ENCODE results near the gene UBE2G2.

The UBE2G2 gene

DNA sequence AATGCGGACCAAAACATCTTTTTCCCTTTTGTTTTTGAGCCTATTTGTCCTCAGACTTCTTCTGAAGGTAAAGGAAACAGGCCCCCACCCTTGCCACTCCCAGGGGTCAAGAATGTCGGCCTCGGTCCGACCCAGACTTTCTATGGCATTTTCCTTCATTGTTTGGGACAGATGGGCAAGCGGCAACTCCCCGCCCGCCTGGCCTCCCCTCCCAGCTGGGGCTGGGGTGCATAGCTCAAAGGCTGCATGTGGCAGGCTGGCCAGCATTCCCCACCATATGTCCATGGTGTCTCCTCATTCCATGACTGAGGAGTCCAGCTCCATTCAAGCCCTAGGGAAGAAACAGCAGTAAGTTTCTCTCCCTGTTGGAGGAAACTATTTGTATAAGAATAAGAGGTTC, 60.9 kb downstream of the UBE2G2 start:
- Mint-ChIP-seq H3K27ac (no peak overlapping the region), H3K4me1 (peaks cover 6% of the 10 kb centered on the region), H3K4me3 (no peak overlapping the region), H3K27me3 (no peaks in the 10 kb centered on the region), H3K9me3 (no peaks in the 10 kb centered on the region), H3K36me3 (no peaks in the 10 kb centered on the region)

DNA sequence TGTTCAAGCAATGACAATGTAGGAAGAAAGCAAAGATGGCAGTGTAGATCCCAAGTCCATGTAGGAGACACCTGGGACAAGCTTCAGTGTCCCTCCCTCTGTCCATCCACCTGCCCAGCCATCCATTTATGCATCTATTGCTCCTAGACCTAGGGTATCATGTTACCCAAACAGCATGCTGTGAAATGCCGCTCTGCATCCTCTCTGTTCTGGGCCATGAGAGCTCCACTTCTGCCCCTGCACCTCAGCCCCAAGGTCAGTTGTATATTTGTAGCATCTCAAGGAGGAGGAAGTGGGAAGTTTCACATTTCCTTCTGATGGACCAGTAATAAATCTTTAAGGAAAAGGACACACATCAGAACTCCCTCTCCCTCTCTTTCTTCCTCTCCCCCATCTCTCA, 62.3 kb downstream of the UBE2G2 start:
- Mint-ChIP-seq H3K4me3 (no peak overlapping the region), H3K36me3 (no peaks in the 10 kb centered on the region), H3K27me3 (no peaks in the 10 kb centered on the region), H3K4me1 (peaks cover 6% of the 10 kb centered on the region), H3K27ac (no peak overlapping the region), H3K9me3 (no peaks in the 10 kb centered on the region)

GRCh38 chr21:44738621-44739020, 63.0 kb downstream of the UBE2G2 start:
- no peak overlapping the region for H3K27ac Mint-ChIP-seq

DNA sequence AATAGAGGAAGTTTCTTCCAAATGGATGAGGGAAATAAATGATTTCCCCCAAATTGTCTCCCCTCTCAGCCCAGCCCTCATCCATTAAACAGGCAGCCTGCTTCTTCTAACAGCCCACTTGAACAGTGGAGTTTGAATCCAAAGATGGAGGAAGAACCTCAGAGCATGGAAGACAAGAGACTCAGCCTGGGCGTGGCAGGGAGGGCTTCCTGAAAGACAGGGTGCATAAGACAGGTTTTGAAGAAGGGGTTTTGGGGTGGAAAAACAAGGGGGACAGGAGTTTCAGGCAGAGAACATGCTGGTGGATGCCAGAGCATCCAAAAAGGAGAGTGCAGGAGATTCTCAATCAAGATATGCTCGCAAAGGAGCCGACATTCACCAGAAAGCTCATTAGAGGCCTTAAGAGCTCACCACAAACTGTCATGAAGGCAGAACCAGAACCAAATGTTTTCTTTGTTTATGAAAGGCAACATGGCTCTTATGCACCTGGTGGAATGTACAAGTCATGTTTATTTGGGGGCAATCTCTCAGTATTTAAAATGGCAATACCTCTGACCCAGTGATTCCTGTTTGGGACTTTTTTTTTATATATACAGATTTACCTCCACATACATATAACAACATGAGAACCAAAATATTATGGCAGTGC, 63.8 kb downstream of the UBE2G2 start:
- Mint-ChIP-seq H3K27ac (no peak overlapping the region), H3K4me3 (no peak overlapping the region), H3K9me3 (no peaks in the 10 kb centered on the region), H3K27me3 (no peaks in the 10 kb centered on the region), H3K36me3 (no peaks in the 10 kb centered on the region), H3K4me1 (peaks cover 6% of the 10 kb centered on the region)

More at GRCh38 chr21:44738621-44739020, 63.0 kb downstream of the UBE2G2 start:
- no peaks in the 10 kb centered on the region for H3K9me3 Mint-ChIP-seq
- no peaks in the 10 kb centered on the region for H3K27me3 Mint-ChIP-seq
- H3K4me3 Mint-ChIP-seq, result no peak overlapping the region
- no peaks in the 10 kb centered on the region for H3K36me3 Mint-ChIP-seq
- peaks cover 6% of the 10 kb centered on the region for H3K4me1 Mint-ChIP-seq

- Mint-ChIP-seq H3K36me3 (no peaks in the 10 kb centered on the region), H3K27ac (no peak overlapping the region), H3K9me3 (no peaks in the 10 kb centered on the region), H3K4me3 (no peak overlapping the region), H3K27me3 (no peaks in the 10 kb centered on the region), H3K4me1 (no peaks in the 10 kb centered on the region)
These were observed 65.2 kb downstream of the UBE2G2 start for GRCh38 chr21:44736291-44737004.

DNA sequence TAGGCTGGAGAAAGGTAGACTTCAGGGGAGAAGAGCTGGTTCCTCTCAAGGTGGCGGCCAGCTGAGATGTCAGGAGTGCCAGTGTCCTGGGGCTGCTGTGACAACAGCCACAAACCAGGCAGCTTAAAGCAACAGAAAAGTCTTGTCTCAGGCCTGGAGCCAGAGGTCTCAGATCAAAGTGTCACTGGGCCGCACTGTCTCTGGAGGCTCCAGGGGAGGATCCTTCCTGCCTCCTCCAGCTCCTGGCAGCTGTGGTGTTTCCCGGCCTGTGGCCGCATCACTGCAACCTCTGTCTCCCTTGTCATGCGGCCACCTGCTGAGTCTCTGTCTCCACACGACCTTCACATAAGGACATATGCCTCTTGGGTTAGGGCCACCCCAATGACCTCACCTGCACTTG, 65.8 kb downstream of the UBE2G2 start:
- Mint-ChIP-seq H3K4me3 (no peak overlapping the region), H3K27me3 (no peaks in the 10 kb centered on the region), H3K36me3 (no peaks in the 10 kb centered on the region), H3K4me1 (no peaks in the 10 kb centered on the region), H3K27ac (no peak overlapping the region), H3K9me3 (no peaks in the 10 kb centered on the region)

- no peaks in the 10 kb centered on the region for H3K9me3 Mint-ChIP-seq
- no peaks in the 10 kb centered on the region for H3K36me3 Mint-ChIP-seq
- no peak overlapping the region for H3K4me3 Mint-ChIP-seq
- no peak overlapping the region for H3K27ac Mint-ChIP-seq
- no peaks in the 10 kb centered on the region for H3K27me3 Mint-ChIP-seq
- H3K4me1 Mint-ChIP-seq, result no peaks in the 10 kb centered on the region
These were observed 66.8 kb downstream of the UBE2G2 start for GRCh38 chr21:44734841-44735240.

GRCh38 chr21:44734026-44734745, 67.4 kb downstream of the UBE2G2 start:
- Mint-ChIP-seq H3K36me3 (no peaks in the 10 kb centered on the region), H3K9me3 (no peaks in the 10 kb centered on the region), H3K4me3 (no peak overlapping the region), H3K27me3 (no peaks in the 10 kb centered on the region), H3K27ac (no peak overlapping the region), H3K4me1 (no peaks in the 10 kb centered on the region)

DNA sequence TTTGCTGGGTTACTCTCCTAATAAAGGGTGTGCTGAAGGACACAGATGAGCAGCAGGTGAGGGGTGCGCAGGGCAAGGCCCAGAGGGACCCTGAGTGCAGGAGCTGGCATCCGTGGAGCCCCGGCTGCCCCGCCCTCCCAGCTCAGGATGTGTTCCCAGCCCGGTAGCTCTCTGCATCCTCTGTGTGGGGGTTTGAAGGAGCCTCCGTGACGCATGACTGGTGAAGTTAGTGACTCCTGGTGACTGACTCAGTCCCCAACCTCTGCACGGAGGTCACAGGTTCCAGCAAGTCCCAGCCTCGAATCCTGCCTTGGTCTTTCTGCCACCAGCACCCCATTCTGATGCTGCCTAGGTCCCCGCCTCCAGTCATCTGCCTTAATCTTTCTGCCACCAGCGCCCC, 68.7 kb downstream of the UBE2G2 start:
- no peaks in the 10 kb centered on the region for H3K9me3 Mint-ChIP-seq
- no peaks in the 10 kb centered on the region for H3K4me1 Mint-ChIP-seq
- H3K27me3 Mint-ChIP-seq, result no peaks in the 10 kb centered on the region
- no peak overlapping the region for H3K27ac Mint-ChIP-seq
- no peaks in the 10 kb centered on the region for H3K36me3 Mint-ChIP-seq
- H3K4me3 Mint-ChIP-seq, result no peak overlapping the region

DNA sequence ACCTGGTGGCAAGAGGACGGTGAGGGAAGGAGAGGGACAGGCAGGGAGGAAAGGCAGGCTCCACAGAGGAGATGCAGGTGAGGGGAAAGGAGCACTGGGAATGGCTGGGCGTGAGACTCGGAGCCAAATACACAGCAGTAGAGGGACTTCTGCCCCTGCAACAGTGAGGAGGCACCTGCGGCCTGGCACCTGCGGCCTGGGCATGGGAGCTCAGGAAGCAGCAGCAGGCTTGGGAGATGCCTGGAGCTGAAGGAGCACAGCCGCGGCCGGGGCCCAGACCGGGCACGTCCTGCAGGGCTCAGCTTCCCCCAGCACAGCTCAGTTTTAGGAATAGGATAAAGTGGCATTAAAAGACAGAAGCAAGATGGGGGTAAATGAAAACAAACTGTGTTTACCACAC, 69.4 kb downstream of the UBE2G2 start:
- Mint-ChIP-seq H3K27ac (no peak overlapping the region), H3K4me3 (no peak overlapping the region), H3K4me1 (no peaks in the 10 kb centered on the region), H3K36me3 (no peaks in the 10 kb centered on the region), H3K27me3 (peaks cover 2% of the 10 kb centered on the region), H3K9me3 (no peaks in the 10 kb centered on the region)

DNA sequence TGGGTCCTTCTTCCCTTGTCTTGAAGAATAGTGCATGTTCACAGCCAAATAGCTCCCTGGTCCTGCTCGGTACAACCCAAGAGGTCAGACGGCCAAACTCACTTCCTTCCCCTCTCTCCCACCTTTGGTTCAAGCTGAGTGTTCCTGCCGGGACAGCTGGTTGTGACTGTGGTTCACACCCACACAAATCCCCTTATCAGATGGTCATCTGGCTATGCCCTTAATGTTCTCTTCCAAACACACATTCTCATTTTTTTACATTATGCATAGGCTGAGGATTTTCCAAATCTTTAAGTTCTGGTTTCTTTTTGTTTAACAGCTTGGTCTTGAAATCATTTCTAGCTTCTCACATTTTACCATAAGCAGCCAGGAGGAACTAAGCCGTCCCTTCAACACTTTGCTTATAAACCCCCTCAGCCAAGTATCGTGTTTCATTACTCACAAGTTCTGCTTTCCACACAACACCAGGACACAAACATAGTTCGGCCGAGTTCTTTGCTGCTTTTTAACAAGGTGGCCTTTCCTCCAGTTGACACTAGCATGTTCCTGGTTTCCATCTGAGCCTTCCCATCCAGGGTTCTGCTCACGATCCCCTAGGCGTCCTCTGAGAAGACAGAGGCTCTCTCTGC, 70.6 kb downstream of the UBE2G2 start:
- Mint-ChIP-seq H3K27ac (no peak overlapping the region), H3K4me1 (no peaks in the 10 kb centered on the region)

DNA sequence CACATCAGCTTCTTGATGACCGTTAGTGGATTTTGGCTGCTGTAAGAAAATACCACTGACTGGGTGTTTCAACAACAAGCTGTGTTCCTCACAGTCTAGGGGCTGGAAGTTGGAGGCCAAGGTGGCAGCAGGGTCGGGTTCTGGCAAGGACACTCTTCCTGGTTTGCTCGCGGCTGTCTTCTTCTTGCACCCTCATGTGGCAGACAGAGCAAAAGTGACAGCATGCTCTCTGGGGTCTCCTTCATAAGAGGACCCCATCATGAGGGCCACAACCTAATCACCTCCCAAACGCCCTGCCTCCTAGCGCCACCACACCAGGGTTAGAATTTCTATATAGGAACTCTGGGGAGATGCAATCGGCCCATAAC, 71.6 kb downstream of the UBE2G2 start:
- Mint-ChIP-seq H3K36me3 (no peaks in the 10 kb centered on the region), H3K4me3 (no peak overlapping the region), H3K27me3 (peaks cover 6% of the 10 kb centered on the region), H3K9me3 (no peaks in the 10 kb centered on the region), H3K4me1 (no peaks in the 10 kb centered on the region), H3K27ac (no peak overlapping the region)

More for the DNA sequence above, 70.6 kb downstream of the UBE2G2 start:
- H3K27me3 Mint-ChIP-seq, result peaks cover 4% of the 10 kb centered on the region
- H3K9me3 Mint-ChIP-seq, result no peaks in the 10 kb centered on the region
- no peak overlapping the region for H3K4me3 Mint-ChIP-seq
- H3K36me3 Mint-ChIP-seq, result no peaks in the 10 kb centered on the region

- no peak overlapping the region for H3K4me3 Mint-ChIP-seq
- peaks cover 6% of the 10 kb centered on the region for H3K27me3 Mint-ChIP-seq
- H3K9me3 Mint-ChIP-seq, result no peaks in the 10 kb centered on the region
- no peaks in the 10 kb centered on the region for H3K36me3 Mint-ChIP-seq
- no peak overlapping the region for H3K27ac Mint-ChIP-seq
- no peaks in the 10 kb centered on the region for H3K4me1 Mint-ChIP-seq
These were observed 72.1 kb downstream of the UBE2G2 start for GRCh38 chr21:44729336-44730027.

- peaks cover 6% of the 10 kb centered on the region for H3K27me3 Mint-ChIP-seq
- H3K4me3 Mint-ChIP-seq, result no peak overlapping the region
- no peak overlapping the region for H3K27ac Mint-ChIP-seq
- H3K4me1 Mint-ChIP-seq, result peaks cover 3% of the 10 kb centered on the region
- no peaks in the 10 kb centered on the region for H3K36me3 Mint-ChIP-seq
- no peaks in the 10 kb centered on the region for H3K9me3 Mint-ChIP-seq
These were observed 72.9 kb downstream of the UBE2G2 start for GRCh38 chr21:44728716-44729115.

- Mint-ChIP-seq H3K27ac (no peak overlapping the region), H3K4me1 (peaks cover 9% of the 10 kb centered on the region), H3K9me3 (no peaks in the 10 kb centered on the region), H3K4me3 (no peak overlapping the region), H3K27me3 (peaks cover 11% of the 10 kb centered on the region), H3K36me3 (no peaks in the 10 kb centered on the region)
These were observed 73.9 kb downstream of the UBE2G2 start for GRCh38 chr21:44727757-44728156.

All from activated naive CD4-positive, alpha-beta T cell treated with anti-CD3 and anti-CD28 coated beads, Interleukin-2, amount 50 U/mL, for 24 hours (primary cell).